GM12872 (cell line): ENCODE measurements around the gene STXBP6.

ENCODE experiments used
- CTCF ChIP-seq: IDR thresholded peaks from 3 replicates; pipeline ENCODE4 v1.5.1; 2011; ENCODE audit warnings: low read depth, mild to moderate bottlenecking, low read length, moderate library complexity; ENCODE audit not compliant: insufficient read depth

The STXBP6 gene

DNA sequence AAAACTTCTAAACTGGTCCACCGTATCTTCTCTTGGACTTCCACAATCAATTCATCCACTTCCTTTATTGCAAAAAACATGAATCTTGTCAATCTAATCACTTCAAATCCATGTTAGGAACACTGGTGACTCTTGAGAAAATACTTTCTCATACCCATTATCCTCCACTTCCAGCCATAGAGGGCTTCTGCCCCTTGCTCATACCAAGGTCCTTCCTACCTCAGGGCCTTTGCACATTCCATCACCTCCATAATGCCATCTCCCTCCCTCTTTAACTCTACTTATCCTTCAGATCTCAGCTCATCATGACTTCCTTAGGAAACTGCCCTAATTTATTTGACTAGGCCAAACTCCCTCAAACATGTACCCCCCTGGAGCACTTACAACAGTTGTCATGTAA is 16.6 kb downstream of the STXBP6 start:
- TF ChIP-seq CTCF: no peak

- peak; percentile 75 for TF ChIP-seq CTCF
These were observed 17.7 kb downstream of the STXBP6 start for GRCh38 chr14:25032092-25032784.

- no peak for TF ChIP-seq CTCF
These were observed 23.3 kb downstream of the STXBP6 start for GRCh38 chr14:25026476-25027137.

DNA sequence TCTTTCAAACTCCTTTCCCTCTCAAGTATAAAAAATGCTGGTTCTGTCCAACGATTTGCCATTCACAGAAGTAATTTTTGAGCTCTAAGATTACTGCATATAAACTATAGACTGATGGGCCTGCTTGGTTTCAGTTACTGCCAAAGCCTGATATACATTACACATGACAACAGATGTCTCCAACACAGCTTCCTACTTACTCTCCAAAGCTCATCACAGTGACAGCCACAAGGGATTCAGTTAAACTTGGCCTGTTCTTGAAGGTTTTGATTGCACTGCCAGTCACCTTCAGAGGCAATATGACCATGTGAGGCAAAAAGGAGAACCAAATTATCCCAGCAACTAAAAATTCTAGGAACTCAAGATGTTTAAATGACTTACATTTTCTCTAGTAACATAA is 30.1 kb downstream of the STXBP6 start:
- no peak for TF ChIP-seq CTCF

GRCh38 chr14:25017562-25017961 is 32.4 kb downstream of the STXBP6 start:
- no peak for TF ChIP-seq CTCF

- TF ChIP-seq CTCF: no peak
These were observed 34.2 kb downstream of the STXBP6 start for GRCh38 chr14:25015761-25016160.

DNA sequence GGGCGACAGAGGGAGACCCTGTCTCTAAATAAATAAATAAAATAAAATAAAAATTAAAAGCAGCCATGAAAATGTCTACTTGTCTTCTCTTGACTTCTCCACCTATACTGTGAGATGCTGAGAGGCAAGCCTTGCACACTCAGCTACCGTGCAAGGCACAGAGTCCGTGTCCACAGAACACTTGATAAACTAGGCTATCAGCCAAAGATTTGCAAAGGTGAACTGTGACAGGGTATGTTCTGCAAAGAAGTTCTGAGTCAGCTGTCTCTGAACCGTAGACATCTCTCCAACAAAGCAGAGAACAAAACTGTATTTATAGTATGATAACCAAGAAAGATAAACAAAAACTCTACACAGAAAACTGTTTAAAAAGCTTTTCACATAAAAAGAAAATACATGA is 35.5 kb downstream of the STXBP6 start:
- no peak for TF ChIP-seq CTCF
